ENCODE measurements around the gene SBK1.
A peak's percentile ranks its signal among the peaks of the same experiment; 100 is the strongest.

Gene SBK1

DNA sequence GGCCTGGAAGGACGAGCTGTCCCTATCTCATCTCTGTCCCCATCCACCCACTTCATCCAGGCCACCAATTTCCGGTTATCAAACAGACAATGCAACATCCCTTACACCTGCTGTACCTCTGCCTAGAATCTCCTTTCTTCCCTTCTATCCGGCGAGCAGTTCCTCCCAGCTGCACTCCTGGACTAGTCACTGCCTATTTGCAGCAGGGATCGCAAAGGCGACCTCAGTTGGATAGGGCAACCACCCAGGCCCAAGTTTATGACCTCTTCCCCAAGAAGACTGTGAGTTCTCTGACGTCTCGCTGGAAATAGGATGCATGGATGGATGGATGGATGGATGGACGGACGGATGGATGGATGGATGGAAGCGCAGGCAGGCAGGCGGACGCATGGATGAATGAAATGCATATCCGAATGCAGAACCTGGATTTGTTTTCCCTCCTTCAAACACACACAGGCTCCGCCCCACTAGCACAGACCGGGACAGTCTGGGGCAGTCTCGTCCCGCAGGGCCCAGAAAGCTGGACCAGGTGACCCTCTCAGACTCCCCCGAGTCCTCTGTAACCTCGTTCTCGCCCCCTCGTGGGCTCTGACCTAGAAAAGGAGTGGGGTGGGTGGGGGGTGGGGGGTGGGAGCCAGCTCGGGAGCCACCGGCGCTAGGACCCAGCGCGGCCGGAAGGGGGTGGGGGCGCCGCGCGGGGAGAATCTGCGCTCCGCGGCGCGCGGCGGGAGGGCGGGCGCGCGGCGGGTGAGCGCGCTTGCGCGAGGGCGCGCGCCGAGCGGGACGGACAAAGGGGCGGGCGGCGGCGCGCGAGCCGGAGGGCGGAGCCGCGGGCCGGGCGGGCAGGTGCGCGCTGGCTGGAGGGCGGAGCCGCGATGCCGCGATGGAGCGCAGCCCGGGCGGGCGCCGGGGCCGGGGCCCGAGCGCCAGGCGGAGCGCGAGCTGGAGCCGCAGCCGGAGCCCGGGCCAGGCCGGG is at the start of gene SBK1:
SBK1 (plus strand) TSS at position 875 of the 976 bp plus-strand sequence. CDS start 24,867 bp downstream, outside the sequence.
- DNase-seq: peak; percentile 71 to 88

DNA sequence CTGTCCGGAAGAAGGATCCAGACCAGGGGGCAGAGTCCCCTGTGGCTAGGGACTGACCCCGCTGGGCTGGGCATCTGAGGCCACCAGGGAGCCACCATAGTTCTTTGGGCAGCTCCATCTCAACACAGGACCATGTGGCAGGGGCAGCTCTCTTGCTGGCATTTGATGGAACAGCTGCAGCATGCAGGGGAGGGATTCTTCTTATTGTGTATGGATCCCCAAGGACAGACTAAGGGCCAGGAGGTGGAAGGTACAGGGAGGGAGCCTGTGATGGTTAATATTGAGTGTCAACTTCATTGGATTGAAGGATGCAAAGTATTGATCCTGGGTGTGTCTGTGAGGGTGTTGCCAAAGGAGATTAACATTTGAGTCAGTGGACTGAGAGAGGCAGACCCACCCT is 42.8 kb upstream of the SBK1 start:
- DNase-seq: peak in 1 of 2 experiments; percentile 13

DNA sequence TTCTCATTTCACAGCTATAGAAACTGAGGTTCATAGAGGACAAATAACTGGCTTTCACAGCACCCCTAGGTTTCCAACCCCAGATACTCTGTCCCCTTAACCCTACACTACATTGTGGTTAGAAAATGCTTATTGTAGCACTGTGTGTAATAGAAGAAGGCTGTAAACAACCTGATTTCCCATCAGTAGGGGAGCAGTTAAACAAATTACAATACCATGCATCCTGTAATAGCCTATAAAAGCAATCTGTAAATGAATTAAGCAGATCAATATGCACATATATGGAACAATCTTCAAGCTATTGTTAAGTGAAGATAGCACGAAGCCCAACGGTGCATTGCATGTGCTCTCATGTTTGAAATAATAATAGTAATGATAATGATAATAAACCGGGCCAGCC is 41.3 kb upstream of the SBK1 start:
- DNase-seq: no peak

DNA sequence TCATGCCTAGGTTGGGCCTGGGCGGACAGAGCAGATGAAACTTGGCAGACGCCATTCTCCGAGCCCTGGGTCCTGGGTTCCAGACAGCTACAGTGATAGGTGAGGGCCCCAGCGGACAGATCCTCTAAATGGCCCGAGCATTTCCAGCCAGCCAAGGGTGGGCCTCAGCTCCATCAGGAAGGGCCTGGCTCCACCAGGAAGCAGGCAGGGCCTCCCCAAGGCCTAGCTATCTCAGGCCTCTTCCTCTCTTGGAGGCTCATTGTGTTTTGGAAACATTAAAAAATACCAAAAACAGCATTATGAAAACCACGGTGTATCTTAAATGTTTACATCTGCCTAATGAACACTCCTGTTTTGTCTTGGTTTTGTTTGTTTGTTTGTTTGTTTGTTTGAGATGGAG is 38.2 kb upstream of the SBK1 start:
- DNase-seq: no peak

DNA sequence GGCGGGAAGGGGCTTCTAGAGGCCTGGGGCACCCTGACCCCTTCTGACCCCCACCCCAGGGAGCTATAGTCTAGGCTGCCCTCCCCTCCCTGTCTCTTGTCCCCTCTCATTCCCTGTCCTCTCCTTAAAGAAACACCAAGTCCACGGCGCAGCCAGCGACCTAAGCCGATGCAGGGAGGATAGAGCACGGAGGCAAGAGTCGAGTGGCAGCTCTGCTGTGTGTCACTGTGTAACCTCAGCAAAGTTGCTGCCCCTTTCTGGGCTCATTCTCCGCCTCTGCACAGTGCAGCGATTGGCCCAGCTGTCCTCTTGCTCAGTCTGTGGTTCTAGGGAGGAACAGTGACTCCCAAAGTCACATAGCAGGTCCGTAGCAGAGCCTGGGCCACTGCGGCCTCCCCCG is 36.5 kb upstream of the SBK1 start:
- no peak for DNase-seq

DNA sequence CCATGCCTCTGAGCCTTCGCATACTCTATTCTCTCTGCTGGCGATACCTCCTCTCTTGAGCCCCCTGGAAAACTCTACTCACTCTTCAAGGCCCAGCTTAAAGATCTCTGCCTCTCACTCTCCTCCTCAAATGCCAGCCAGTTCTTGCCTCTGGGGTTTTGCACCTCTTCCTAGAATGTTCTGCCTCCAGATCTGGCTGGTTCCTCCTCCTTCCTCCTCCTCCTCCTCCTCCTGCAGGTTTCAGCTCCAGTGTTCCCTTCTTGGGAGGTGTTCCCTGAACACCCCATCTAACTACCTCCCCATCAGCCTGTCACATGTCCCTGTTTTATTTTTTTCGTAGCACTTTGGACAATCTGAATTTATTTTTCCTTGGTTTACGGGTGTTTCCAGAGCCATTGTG is 35.1 kb upstream of the SBK1 start:
- no peak for DNase-seq

DNA sequence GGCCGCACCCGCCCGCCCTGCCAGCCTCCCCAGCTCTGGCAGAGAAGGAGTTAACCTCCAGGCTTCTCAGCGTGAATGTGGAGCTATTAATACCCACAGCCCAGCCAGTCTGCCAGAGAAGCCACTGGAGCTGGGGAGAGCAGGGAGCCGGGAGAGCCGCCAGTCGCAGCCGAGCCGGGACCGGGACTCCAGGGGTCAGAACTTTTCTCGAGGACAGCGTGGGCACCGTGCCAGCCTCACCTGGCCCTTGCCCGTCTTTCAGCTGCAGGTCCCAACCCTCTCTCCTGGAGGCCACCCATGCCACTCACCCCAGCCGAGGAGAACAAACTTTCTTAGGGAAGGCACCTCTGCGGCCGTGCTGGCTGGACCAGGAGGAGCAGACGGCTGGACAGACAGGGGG is 33.8 kb upstream of the SBK1 start:
- no peak for DNase-seq

DNA sequence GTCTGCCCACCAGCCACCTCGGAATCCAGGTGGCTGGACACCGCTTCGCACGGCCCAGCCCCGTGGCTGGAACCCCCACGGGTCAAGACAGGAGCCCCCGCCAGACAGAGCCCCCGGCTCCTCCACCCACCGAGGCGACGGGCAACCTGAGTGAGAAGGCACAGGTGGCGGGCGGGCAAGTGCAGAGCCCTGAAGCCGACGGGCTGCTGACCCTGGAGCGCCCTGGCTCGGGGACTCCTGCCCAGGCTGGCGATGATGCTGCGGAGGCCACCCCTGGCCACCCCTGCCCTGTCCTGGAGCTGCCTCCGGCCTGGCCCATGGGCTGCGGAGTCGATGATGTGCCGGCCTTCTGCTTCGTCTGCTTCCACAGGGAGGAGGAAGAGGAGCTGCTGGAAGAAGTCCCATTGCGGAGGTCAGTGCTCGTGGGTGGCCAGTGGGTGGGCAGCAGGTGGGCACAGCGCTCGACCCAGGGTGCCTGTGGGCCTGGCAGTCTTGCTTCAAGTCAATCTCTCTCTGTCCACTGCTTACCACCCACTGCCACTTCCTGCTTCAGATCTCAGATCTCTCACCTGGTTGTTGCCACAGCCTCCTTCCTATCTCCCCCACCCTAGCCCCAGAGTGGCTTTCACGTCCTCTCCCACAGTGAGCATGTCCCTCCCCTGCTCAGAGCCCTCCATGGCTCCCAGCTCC is 33.1 kb upstream of the SBK1 start:
- DNase-seq: no peak

DNA sequence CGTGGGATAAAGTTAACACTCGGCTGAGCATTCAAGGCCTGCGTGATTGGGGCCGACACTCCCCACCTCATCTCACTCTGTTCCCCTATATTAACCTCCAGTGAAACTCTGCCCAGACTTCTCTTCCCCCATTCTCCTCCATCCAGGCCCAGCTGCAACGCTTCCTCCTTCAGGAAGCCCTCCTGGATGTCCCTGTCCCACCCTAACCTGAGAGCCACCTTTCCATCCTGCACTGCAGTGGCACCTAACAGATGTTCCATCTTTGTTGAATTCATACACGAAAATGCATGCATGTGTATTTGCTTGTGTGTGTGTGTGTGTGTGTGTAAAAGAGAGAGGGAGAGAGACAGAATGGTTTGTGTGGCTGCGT is 32.6 kb upstream of the SBK1 start:
- no peak for DNase-seq

DNA sequence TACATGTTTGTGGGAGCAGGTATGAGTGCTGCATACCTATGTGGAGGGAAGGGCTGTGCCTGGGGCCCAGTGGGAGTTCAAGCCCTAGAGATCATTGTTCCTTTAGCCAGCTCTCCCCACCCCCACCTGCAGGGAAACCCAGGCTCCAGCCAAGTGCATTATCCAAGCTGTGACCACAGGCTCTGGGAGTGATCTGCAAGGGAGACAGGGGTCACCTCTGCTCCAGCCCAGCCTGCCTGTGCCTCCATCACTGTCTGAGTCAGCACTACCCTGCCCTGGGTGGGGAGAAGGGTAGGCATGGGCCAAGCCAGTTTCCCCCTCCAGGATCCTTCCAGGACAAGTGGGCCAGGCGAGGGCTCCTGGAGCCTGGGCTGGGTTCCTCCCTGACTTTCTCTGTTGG is 32.1 kb upstream of the SBK1 start:
- no peak for DNase-seq

DNA sequence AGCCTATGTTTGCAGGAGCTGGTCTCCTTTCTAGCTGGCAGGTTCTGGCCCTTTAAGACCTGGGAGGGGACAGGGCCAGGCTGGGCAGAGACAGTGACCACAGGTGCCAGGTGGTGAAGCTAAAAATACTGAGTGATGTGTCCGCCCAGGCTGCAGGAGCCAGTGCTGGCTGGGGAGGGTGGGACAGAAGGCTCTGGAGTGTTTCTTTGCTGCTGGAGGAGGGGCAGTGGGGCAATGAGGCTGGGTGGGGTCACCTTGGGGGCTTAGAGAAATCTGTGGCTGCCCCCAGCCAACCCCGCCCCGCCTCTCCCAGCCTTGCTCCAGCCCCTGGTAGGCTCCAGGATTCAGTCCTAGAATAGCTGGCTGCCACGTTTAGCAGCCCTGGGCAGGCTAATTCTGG is 30.4 kb upstream of the SBK1 start:
- peak in 1 of 2 experiments; percentile 18 for DNase-seq

DNA sequence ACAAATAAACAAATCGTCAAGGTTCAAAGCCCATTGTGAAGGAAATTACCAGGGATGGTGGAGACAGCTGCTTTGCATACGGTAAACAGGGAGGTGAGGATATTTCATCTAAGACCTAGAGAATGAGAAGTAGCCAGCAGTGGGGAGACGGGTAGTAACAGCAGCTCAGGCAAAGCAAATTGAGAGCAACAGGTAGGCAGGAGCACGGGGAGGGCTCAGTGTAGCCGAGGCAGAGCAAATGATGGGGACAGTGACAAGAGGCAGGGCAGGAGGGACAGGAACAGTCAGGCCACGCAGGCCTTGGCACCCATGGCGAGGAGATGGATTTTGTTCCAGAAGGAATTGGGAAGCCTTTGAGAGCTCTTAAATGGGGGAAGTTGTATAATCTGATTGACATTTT is 29.0 kb upstream of the SBK1 start:
- DNase-seq: no peak

DNA sequence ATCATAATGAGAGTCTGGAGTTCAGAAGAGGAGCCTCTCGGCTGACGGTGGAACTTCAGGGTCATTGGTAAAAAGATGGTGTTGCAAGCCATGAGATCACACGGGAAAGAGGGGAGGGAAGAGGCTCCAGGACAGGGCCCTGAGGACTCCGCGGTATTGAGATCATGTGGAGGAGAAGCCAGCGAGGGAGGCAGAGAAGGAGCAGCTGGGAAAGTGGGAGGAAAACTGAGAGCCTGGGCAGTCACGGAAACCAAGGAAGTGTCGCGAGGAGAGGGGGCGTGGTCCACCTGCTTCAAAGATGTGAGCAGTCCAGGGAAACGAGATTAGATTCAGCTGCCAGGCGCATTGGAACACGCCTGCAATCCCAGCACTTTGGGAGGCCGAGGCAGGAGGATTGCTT is 27.7 kb upstream of the SBK1 start:
- no peak for DNase-seq

DNA sequence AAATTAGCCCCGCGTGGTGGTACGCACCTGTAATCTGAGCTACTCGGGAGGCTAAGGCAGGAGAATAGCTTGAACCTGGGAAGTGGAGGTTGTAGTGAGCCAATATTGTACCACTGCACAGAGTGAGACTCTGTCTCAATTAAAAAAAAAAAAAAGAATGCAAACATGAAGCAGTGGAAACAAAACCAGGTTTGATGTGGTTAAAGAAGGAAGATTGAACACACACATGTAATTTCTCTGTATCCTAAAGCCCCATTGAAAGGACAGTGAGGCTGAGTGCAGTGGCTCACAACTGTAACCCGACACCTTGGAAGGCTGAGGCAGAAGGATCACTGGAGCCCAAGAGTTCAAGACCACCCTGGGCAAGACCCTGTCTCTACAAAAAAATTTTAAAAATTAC is 26.5 kb upstream of the SBK1 start:
- no peak for DNase-seq

DNA sequence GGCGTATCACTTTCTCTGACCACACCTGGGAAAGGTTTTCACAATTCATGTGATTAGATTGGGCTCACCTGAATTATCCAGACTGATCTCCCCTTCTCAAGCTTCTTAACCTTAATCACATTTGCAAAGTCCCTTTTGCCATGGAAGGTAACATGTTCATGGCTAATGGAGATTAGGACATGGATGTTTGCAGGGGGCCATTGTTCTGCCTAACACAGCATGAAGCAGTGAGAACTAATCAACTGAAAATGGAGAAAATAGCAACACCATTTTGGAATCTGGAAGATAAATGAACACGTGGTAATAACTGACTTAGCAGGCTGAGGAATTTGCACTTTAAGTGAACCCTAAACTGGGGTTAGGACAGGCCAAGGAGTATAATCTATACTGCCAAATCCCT is 25.0 kb upstream of the SBK1 start:
- DNase-seq: no peak

DNA sequence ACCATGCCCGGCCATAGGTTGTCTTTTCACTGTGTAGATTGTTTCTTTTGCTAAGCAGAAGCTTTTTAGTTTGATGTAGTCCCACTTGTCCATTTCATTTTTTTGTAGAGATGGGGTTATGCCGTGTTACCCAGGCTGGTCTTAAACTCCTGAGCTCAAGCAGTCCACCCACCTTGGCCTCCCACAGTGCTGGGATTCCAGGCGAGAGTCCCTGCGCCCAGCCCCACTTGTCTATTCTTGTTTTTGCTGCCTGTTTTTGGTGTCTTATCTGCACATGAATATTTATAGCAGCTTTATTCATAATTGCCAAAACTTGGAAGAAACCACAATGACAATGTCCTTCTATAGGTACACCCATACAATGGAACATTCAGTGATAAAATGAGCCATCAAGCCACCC is 18.8 kb upstream of the SBK1 start:
- no peak for DNase-seq

DNA sequence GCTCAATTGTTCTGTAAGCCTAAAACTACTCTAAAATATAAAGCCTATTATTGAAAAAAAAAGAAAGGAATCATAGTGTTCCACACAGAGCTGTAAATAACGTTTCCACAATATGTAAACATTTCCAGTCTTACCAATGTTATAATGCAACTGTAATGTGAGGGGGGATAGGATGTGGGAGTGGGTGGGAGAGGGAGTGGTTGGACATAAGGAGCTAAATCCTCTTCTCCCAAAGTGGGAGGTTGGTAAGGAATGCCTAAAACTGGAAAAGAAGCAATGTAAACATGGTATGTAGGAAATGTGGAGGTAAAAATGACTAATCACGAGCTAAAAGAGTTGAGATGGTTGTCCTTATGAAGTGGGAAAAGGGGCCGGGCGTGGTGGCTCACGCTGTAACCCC is 17.6 kb upstream of the SBK1 start:
- no peak for DNase-seq

DNA sequence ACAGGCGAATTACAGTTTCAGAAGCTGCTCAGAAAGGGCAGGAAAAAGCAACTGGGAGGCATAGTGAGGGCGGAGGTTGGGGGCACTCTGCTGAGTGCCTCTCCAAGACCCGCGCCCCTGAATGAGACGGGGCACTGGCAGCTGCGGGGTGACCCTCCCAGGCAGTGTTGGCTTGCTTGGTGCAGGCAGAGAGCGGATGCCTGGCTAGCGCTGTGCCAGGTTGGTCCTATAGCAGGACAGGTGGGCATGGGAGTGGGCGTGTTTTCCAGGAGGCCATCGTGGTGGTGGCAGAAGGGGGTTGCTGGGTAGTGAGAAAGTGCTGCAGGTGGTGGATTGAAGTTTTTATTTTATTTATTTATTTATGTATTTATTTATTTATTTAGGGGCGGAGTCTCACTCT is 16.0 kb upstream of the SBK1 start:
- DNase-seq: no peak

DNA sequence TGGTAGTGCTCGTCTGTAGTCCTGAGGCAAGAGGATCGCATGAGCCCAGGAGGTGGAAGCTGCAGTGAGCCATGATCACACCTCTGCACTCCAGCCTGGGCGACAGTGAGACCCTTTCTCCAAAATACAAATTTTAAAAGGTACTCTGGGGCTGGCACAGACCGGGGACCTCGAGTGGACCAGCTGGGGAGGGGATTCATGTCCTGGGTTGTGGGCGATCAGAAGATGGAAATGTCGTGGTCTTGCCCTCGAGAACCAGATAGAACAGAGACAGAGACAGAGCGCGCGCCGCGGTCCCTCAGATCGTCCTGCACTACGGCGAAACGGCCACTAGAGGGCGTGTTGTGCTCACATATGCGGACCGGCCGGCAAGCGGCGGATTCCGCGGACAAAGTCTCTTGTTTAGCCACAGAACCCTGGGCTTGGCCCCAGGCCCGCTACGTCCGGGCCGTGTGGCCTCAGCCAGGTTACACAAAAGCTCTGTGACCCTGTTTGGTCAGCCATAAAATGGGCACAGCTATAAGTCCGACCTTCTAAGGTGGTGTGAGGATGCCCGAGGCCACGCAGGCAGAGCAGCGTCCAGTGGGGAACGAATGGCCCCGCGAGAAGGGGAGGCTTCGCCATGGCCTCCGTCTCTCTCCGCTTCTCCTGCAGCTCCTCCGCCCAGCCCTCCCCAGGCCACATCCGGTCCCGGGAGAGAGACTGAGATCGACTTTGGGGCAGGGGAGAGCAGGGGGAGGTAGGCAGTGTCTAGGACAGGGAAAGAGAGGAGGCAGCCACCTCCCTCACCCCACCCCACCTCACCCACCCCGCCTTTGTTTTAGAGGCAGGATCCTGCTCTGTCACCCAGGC is 14.6 kb upstream of the SBK1 start:
- peak; percentile 58 to 87 for DNase-seq

DNA sequence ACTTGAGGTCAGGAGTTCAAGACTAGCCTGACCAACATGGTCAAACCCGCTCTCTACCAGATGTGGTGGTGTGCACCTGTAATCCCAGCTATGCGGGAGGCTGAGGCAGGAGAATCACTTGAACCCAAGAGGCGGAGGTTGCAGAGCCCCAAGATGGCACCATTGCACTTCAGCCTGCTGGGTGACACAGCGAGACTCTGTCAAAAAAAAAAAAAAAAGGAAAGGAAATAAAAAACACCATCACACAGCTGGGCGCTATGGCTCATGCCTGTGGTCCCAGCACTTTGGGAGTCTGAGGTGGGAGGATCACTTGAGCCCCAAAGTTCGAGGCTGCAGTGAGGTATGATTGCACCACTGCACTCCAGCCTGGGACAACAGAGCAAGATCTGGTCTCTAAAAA is 13.3 kb upstream of the SBK1 start:
- DNase-seq: no peak

DNA sequence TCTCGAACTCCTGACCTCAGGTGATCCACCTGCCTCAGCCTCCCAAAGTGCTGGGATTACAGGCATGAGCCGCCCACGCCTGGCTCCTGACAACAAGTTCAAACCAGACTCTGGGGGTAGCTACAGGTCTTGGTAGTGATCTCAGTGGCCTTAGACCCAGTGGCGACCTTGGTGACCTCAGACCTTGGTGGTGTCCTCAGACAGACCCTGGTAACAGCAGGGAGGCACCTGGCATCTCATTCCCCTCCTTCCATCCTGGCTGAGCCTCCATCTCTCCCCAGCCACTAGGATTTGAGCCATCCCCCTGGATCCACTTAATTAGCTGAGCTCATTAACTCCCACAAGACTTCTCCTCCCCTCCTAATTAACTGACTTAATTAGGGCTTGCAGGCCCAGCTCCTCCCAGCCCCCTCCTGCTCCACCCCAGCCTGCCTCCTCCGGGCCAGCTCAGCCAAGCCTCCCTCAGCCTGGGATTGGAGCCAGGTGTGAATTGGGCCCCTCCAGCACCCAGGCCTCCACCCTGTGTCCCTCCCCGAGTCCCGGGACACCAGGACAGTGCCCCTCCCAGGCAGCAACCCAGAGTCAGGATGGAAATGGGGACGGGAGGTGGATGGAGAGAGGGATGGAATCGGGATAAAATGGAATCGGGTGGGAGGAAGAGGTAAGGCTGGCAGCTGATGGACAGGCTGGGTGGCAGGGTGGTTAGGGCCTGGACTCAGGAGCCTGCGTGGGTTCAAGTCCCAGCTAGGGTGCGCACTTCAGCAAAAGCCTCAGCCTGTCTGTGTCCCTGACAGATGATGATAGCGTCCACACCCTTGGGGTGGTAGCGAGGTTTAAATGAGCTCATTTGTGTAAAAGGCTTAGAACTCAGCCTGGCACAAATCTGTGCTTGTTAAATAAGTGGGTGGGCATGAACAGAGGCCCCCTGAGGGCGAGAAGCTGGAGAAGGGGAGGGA is 11.2 kb upstream of the SBK1 start:
- peak in 1 of 2 experiments; percentile 43 for DNase-seq

DNA sequence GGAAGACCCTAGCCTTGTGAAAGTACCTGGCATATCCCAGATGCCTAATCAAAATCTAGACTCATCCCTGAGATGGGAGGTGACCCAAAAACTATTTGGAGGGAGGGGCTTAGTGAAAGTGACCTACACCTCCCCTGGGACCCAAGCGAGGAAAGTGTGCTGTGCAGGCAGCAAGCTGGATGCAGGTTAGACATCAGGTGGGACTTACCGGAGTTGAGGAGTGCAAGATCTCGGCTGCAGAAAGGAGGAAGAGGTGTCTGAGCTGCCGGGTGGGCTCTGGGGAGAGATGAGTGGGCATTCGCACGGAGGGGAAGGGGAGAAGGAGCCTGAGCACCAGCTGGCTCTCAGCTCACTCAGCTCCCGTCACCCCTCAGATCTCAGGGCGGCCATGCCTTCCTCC is 10.3 kb upstream of the SBK1 start:
- DNase-seq: no peak
